Measurements from ENCODE around the gene EBF4. TPM values are rescaled to one million over a fixed set of nuclear protein-coding genes. Genes with fewer than 3 reads are reported as not detected.

Gene EBF4
- total and polyA plus RNA-seq, 2 of the 8 experiments (the other 6 are each of a cell fraction or from before 2014, with no cell fraction given), result 1.2 to 2.9 TPM

GRCh38 chr20:2729251-2729713 lies 36.7 kb downstream of the EBF4 start:
- no peaks in the 10 kb centered on the region for H3K36me3 ChIP-seq (ENCODE audit: control insufficient read depth in 2 of 4, insufficient read depth in 4 of 4, low read length in 3 of 4)
- no peaks in the 10 kb centered on the region for H4K20me1 ChIP-seq (replicated peaks in 1 of 2; ENCODE audit: control insufficient read depth in 1 of 2, insufficient read depth in 2 of 2, low read length in 2 of 2)
- H2BK120ac ChIP-seq (replicated peaks; ENCODE audit: low read depth, low read length), result no peak overlapping the region
- H2AK5ac ChIP-seq (ENCODE audit: low read depth, low read length), result no peak overlapping the region
- H4K91ac ChIP-seq (replicated peaks; ENCODE audit: insufficient read length, low read length), result no peak overlapping the region
- ChIA-PET CTCF (ENCODE audit: partially characterized antibody) (interaction anchor here (1.2 to 18.6 kb wide), 6 partner anchors 13 to 55 kb away, joined by 3 to 286 read pairs (median 12); no protein-coding TSS in a partner anchor), POLR2A (ENCODE audit: partially characterized antibody) (no interaction called here)
- H3K4me2 ChIP-seq (ENCODE audit: insufficient read depth in 1 of 2, low read depth in 2 of 2, low read length in 2 of 2), result no peak overlapping the region
- H3K9ac ChIP-seq (replicated peaks in 1 of 4; ENCODE audit: extremely low read depth in 1 of 4, low read depth in 3 of 4, low read length in 3 of 4), result no peak overlapping the region
- H3K79me1 ChIP-seq (ENCODE audit: low read depth, low read length), result no peaks in the 10 kb centered on the region
- 0 out of 4 replicates have a peak, but pooled peaks cover 0 to 2% of the 10 kb centered on the region in 2 experiments for H3K9me3 ChIP-seq (ENCODE audit: insufficient read depth in 2 of 2, low read depth in 1 of 2, low read length in 1 of 2)
- no peaks in the 10 kb centered on the region for H3K79me2 ChIP-seq (ENCODE audit: control insufficient read depth in 1 of 2, insufficient read depth in 2 of 2, low read length in 2 of 2)
- no peaks in the 10 kb centered on the region for H3K27me3 ChIP-seq (replicated peaks in 1 of 4; ENCODE audit: control insufficient read depth in 3 of 4, extremely low read depth in 1 of 4, insufficient read depth in 3 of 4, low read length in 3 of 4)
- 68% methylated on average over 6 of the region's 6 CpGs; no CpG with 5 or more reads in 1 of the 2 experiments for WGBS, 2 experiments (ENCODE audit: extremely low coverage in 1 of 2, insufficient coverage in 1 of 2, insufficient read length in 1 of 2, insufficient replicate concordance in 2 of 2, low coverage in 1 of 2, low lambda C conversion rate in 2 of 2, missing lambda C conversion rate in 1 of 2)
- H3K4me3 ChIP-seq (ENCODE audit: extremely low read depth in 1 of 4, insufficient read depth in 2 of 4, low read depth in 3 of 4, low read length in 4 of 4), result no peak overlapping the region
- H4K8ac ChIP-seq (ENCODE audit: extremely low read depth, insufficient read depth, low read length), result no peak overlapping the region
- no peak overlapping the region for H2BK5ac ChIP-seq (ENCODE audit: low read depth, low read length)
- no peak overlapping the region for H4K5ac ChIP-seq (ENCODE audit: insufficient read length, low read depth, low read length)
- no peak overlapping the region for H2BK15ac ChIP-seq (ENCODE audit: low read length)
- no peaks in the 10 kb centered on the region for H3K4me1 ChIP-seq (replicated peaks in 1 of 4; ENCODE audit: control insufficient read depth in 3 of 4, insufficient read depth in 4 of 4, low read length in 3 of 4)
- no peaks in the 10 kb centered on the region for H3K23me2 ChIP-seq (ENCODE audit: low read depth, low read length)
- DNase-seq (ENCODE audit: low read depth in 1 of 2, low spot score in 2 of 2), result no peak
- no peak overlapping the region for H2AFZ ChIP-seq (ENCODE audit: low read length)
- H3K23ac ChIP-seq (ENCODE audit: insufficient read length), result no peak overlapping the region
- no peak overlapping the region for H3K4ac ChIP-seq (replicated peaks; ENCODE audit: insufficient read length, low read depth, low read length)
- FAIRE-seq, result no peak
- H3K27ac ChIP-seq (ENCODE audit: low read depth, low read length), result no peak overlapping the region
- TF ChIP-seq PHF8 (conservative IDR thresholded peaks at IDR 0.05; ENCODE audit: low read depth, low read length), result no peak
- no peak for TF ChIP-seq HDAC2 (IDR thresholded peaks at IDR 0.05; ENCODE audit: borderline replicate concordance in 1 of 2, low read depth in 2 of 2, low read length in 2 of 2)
- TF ChIP-seq MAX (IDR thresholded peaks at IDR 0.05), result no peak
- TF ChIP-seq NRF1 (IDR thresholded peaks at IDR 0.05; ENCODE audit: low read depth, low read length), result no peak
- no peak for TF ChIP-seq TBP (IDR thresholded peaks at IDR 0.05; ENCODE audit: low read depth, low read length)
- no peak for TF ChIP-seq ASH2L (IDR thresholded peaks at IDR 0.05; ENCODE audit: low read length)
- TF ChIP-seq E2F6 (IDR thresholded peaks at IDR 0.05), result no peak
- TF ChIP-seq RFX5 (IDR thresholded peaks at IDR 0.05; ENCODE audit: borderline replicate concordance, low read depth, low read length), result no peak
- TF ChIP-seq CTCF (IDR thresholded peaks at IDR 0.05; ENCODE audit: control extremely low read depth in 1 of 3, insufficient read depth in 1 of 3, low read depth in 1 of 3, low read length in 3 of 3), result no peak
- TF ChIP-seq SP2 (IDR thresholded peaks at IDR 0.05; ENCODE audit: low read length), result no peak
- no peak for TF ChIP-seq CHD1 (IDR thresholded peaks at IDR 0.05; ENCODE audit: low read depth, low read length)
- H2BK12ac ChIP-seq (ENCODE audit: low read depth, low read length), result no peak overlapping the region
- no peak overlapping the region for H3K18ac ChIP-seq (ENCODE audit: extremely low read depth, low read length)
- H3K14ac ChIP-seq (ENCODE audit: insufficient read length), result no peak overlapping the region
- no peak overlapping the region for H2BK20ac ChIP-seq (ENCODE audit: low read length)
- no peak overlapping the region for H3K56ac ChIP-seq (replicated peaks; ENCODE audit: insufficient read length, low read depth, low read length)

Measured in H1 (cell line).